RWPE2 (cell line): ENCODE data around the gene RARG.

Source experiments
- ATAC-seq: fragments of 200-7000 bp; cut with Tn5 transposase; 3 replicates; pipeline ENCODE4 v1.9.1; 2021; ENCODE audit warnings: low read depth
- DNase-seq: peaks from one replicate; pipeline ENCODE4 v3.0.0-alpha.2; 2020; ENCODE audit warnings: low spot score
- H3K27ac ChIP-seq: fragments of 450-650 bp; 2 replicates; pipeline ENCODE4 v1.5.1; 2017; ENCODE audit warnings: mild to moderate bottlenecking; ENCODE audit not compliant: poor library complexity, severe bottlenecking
- H3K27me3 ChIP-seq: fragments of 250-450 bp; sonication (Bioruptor Pico); 2 replicates; pipeline ENCODE4 v1.5.1; 2021; ENCODE audit warnings: mild to moderate bottlenecking, moderate library complexity; ENCODE audit not compliant: insufficient read depth, poor library complexity, severe bottlenecking
- H3K36me3 ChIP-seq: fragments of 250-450 bp; sonication (Bioruptor Pico); 2 replicates; pipeline ENCODE4 v1.5.1; 2020; ENCODE audit warnings: low read depth, mild to moderate bottlenecking, moderate library complexity
- H3K4me1 ChIP-seq: fragments of 250-450 bp; sonication (Bioruptor Pico); 2 replicates; pipeline ENCODE4 v1.5.1; 2021; ENCODE audit warnings: mild to moderate bottlenecking, moderate library complexity; ENCODE audit not compliant: insufficient read depth, poor library complexity, severe bottlenecking
- H3K4me3 ChIP-seq: fragments of 250-450 bp; sonication (Bioruptor Pico); 2 replicates; pipeline ENCODE4 v1.5.1; 2021; ENCODE audit warnings: mild to moderate bottlenecking, moderate library complexity; ENCODE audit not compliant: severe bottlenecking
- H3K9me3 ChIP-seq: fragments of 250-450 bp; sonication (Bioruptor Pico); 2 replicates; pipeline ENCODE4 v1.5.1; 2021; ENCODE audit warnings: mild to moderate bottlenecking, moderate library complexity; ENCODE audit not compliant: severe bottlenecking
- TF ChIP-seq, protein P1 (sequence below): fragments of 450-650 bp; IDR thresholded peaks from one replicate; pipeline ENCODE4 v1.5.1; 2017; ENCODE audit warnings: mild to moderate bottlenecking, moderate library complexity; ENCODE audit not compliant: poor library complexity, severe bottlenecking

Gene RARG

GRCh38 chr12:53198486-53199110, 33.4 kb downstream of the RARG start:
- TF ChIP-seq, protein P1, sequence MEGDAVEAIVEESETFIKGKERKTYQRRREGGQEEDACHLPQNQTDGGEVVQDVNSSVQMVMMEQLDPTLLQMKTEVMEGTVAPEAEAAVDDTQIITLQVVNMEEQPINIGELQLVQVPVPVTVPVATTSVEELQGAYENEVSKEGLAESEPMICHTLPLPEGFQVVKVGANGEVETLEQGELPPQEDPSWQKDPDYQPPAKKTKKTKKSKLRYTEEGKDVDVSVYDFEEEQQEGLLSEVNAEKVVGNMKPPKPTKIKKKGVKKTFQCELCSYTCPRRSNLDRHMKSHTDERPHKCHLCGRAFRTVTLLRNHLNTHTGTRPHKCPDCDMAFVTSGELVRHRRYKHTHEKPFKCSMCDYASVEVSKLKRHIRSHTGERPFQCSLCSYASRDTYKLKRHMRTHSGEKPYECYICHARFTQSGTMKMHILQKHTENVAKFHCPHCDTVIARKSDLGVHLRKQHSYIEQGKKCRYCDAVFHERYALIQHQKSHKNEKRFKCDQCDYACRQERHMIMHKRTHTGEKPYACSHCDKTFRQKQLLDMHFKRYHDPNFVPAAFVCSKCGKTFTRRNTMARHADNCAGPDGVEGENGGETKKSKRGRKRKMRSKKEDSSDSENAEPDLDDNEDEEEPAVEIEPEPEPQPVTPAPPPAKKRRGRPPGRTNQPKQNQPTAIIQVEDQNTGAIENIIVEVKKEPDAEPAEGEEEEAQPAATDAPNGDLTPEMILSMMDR = no peak
- ATAC-seq = no peak
- peak; percentile 23 for DNase-seq
- H3K4me1 ChIP-seq = no peaks in the 10 kb centered on the region
- H3K36me3 ChIP-seq = no peaks in the 10 kb centered on the region
- no peaks in the 10 kb centered on the region for H3K27me3 ChIP-seq
- H3K27ac ChIP-seq = no peak overlapping the region
- H3K9me3 ChIP-seq = no peaks in the 10 kb centered on the region
- no peak overlapping the region for H3K4me3 ChIP-seq

DNA sequence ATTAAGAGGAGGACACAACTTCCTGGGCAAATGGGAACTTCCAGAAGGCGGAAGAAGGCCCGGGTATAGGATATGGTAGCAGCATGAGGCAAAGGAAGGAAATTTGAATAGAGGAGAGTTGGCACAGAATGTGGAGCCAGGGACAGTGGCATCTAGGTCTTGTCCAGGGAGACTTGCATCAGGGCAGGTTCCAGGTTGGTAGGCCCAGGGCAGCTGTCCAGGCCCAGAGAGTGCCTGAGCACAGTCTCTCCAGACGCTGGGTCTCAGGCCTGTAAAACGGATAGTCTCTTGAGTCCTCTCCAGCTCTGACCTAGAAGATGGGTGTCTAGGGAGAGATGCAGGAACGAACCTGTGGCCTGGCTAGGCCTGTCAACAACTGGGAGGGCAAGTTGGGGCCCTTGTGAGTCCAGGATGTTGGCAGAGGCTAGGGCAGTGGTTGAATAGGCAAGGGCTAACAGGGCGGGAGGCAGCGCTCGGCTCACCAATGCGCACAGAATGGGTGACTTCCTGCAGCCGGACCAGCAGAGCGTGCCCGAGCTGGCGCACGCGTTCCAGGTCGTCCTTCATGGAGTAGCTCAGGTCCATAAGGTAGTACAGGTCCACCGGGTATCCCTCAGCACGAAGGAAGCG, 34.9 kb downstream of the RARG start:
- Histone ChIP-seq H3K27me3 (no peaks in the 10 kb centered on the region), H3K4me1 (no peaks in the 10 kb centered on the region), H3K9me3 (no peaks in the 10 kb centered on the region), H3K36me3 (no peaks in the 10 kb centered on the region), H3K27ac (no peak overlapping the region), H3K4me3 (no peak overlapping the region)
- no peak for DNase-seq
- TF ChIP-seq, protein P1 = no peak
- no peak for ATAC-seq

- Histone ChIP-seq H3K4me3 (no peak overlapping the region), H3K4me1 (no peaks in the 10 kb centered on the region), H3K27me3 (no peaks in the 10 kb centered on the region), H3K9me3 (no peaks in the 10 kb centered on the region), H3K27ac (no peak overlapping the region), H3K36me3 (no peaks in the 10 kb centered on the region)
- ATAC-seq (peak; percentile 15; the same call in 1 of the 3 replicates), DNase-seq (no peak)
- TF ChIP-seq, protein P1 = no peak
These were observed 35.5 kb downstream of the RARG start for GRCh38 chr12:53196486-53196885.

- H3K27me3 ChIP-seq = no peaks in the 10 kb centered on the region
- no peaks in the 10 kb centered on the region for H3K9me3 ChIP-seq
- ATAC-seq = peak; percentile 36; the same call in 2 of the 3 replicates
- no peak overlapping the region for H3K27ac ChIP-seq
- DNase-seq = no peak
- TF ChIP-seq, protein P1 = no peak
- peaks cover 4% of the 10 kb centered on the region; the same call in 1 of the 2 replicates for H3K36me3 ChIP-seq
- H3K4me3 ChIP-seq = no peak overlapping the region
- H3K4me1 ChIP-seq = no peaks in the 10 kb centered on the region
These were observed 36.2 kb downstream of the RARG start for GRCh38 chr12:53195516-53196420.
